CD4-positive, alpha-beta T cell treated with Interleukin-21 for 1 hour (primary cell): Measurements from ENCODE around the gene GOLGA6L2.
"Not testable (repeated sequence)": the region's sequence is repeated elsewhere in the genome, so short reads cannot be mapped to it uniquely, and the experiment has no call there.

ENCODE experiments used
- DNase-seq: peaks from one replicate; pipeline ENCODE4 v3.0.0-alpha.2; 2020

Gene GOLGA6L2

DNA sequence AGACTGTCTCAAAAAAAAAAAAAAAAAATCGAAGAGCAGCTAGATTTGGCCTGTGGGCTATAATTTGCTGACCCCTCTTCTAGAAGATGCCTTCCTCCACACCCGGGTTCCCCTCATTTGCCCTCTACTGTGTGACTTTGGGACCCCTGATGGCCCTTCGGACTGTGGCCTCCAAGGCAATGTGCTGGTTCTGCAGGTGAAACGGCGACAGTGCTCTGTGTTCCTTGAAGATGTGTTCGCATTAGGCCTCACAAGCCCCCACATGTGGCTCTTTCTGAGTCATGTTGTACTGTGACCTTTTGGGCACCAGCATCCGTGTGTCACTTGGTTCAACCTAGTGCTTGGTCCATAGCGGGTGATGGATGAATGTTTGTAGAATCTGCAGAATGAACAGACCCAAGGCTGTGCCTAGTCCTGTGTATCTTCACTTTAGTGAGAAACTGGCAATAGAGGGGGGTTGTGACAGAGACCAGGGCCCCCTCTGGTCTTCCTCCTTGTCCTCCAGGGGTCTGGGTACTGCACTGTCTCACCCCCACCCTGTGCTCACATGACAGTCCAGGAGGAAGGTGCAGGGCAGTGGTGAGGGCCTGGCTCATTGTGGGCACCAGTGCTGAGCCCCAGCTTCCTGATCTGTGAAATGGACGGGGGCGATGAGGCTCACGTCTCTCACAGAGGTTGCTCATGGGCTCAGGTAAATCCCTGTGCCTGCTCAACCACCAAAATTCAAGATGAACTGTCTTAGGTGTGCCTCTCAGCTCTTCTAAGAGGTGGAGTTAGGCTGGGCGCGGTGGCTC, 22.7 kb downstream of the GOLGA6L2 start:
- DNase-seq = no peak

- DNase-seq = no peak
Measured at GRCh38 chr15:23422946-23423708, 23.9 kb downstream of the GOLGA6L2 start.

DNA sequence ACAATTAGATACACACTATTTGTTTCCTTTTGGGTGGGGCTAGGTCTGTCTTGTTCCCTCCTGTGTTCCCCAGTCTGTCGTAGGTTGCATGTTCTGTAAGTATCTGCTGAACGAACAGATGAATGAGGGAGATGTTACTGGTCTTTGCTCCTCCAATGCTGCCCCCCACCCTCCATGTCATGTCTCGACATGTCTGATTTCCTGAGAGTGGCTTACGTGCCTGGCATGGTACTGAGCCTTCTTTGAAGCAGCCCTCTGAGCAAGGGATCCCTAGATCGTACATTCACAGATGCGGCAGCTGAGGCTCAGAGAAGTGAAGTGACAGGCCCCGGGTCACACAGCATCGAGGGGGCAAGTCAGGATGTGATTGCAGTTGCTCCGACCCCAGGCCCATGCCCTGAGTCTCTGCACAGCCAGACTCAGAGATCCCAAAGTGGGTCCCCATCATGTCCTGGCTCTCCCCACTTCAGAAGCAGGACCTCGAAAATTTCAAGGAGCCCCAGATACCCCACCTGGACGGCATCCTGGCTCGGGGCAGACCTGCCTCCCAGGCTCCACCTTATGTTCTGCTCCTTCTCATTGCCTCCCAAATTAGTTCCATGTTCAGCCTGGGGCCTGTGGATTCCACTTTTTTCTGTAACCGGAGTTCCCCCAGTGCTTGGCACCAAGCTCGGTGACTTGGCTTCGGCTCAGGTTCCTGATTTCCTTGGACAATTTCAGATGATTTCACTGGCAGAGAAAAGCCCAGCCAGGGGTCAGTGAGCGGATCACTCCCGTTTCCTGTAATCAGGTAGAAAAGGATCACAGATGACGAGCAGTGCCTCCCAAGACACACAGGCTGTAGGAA, 24.7 kb downstream of the GOLGA6L2 start:
- DNase-seq = no peak

- DNase-seq = no peak
Measured at GRCh38 chr15:23420806-23421575, 26.1 kb downstream of the GOLGA6L2 start.

- no peak for DNase-seq
Measured at GRCh38 chr15:23416349-23417276, 30.4 kb downstream of the GOLGA6L2 start.

DNA sequence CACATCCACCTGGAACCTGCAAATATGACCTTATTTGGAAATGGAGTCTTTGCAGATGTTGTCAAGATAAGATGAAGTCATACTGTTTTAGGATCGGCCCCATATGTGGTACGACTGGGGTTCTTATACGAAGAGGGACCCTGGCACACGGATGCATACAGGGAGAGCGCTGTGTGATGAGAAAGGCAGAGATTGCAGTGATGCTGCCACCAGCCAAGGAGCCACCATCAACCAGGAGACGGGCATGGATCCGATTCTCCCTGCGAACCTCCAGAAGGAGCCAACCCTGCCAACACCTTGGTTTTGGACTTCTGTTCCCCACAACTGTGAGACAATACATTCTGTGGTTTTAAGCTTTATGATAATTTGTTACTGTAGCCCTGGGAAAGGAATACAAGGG, 31.2 kb downstream of the GOLGA6L2 start:
- DNase-seq = not testable (repeated sequence)

GRCh38 chr15:23415321-23415865, 31.6 kb downstream of the GOLGA6L2 start:
- DNase-seq = no peak

GRCh38 chr15:23412881-23413600, 34.0 kb downstream of the GOLGA6L2 start:
- not testable (repeated sequence) for DNase-seq

DNA sequence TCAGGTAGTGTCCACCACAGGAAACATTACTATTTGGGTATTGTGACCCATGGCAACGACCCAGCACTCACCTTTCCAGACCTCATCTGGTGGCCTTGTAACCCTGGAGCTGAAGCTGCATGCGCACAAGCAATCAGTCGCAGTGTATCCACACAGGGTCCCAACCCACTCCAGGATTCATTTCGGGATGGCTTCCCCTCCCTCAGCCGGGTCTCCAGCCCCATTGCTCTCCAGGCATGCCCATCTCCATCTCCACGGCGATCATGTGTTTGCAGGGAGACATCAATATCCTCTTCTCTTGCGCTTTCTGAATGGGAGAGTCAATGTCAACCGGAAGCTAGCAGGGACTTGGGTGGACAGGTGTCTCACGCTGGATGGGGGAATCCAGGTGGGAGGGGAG, 35.2 kb downstream of the GOLGA6L2 start:
- no peak for DNase-seq

GRCh38 chr15:23403550-23403949, 43.5 kb downstream of the GOLGA6L2 start:
- no peak for DNase-seq

- no peak for DNase-seq
Measured at GRCh38 chr15:23402544-23402943, 44.5 kb downstream of the GOLGA6L2 start.

- DNase-seq = no peak
Measured at GRCh38 chr15:23402140-23402539, 44.9 kb downstream of the GOLGA6L2 start.

DNA sequence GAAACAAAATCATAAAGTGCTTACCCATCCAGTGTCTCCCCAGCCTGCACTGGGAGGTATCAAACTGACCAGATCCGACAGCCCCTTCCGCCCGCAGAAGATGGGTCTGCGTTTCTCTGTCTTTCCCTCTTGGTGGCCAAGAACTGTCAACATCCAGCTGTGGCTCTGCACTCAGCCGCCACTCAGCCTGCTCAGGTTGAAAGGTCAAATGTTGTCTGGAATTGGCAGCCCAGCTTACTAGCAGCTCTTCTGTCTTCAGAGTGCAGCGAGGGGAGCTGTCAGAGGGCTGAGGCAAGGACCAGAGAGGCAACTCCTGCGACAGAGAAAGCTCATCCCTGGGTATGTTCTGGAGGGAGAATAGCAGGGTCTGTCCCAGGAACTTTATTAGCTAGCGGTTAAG, 45.4 kb downstream of the GOLGA6L2 start:
- no peak for DNase-seq

DNA sequence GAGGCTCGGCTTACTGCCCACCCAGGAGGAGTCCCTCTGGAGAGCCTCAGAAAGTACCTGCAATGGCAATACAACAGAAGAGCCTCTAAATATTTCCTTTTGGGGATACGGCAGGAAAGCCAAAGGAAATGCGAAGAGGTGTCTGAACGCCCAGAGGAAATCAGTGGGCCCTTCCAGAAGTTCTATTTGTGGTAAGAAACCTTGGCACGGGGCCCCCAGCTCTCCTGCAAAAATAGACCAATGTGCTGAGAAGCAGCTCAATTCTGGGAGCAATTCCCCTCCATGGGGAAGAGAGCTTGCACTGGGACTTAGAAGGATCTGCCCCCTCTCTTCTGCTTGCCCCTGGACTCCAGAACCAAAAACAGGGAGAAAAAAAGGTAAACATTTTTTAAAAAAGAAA, 47.8 kb downstream of the GOLGA6L2 start:
- DNase-seq = not testable (repeated sequence)

GRCh38 chr15:23398357-23398756, 48.7 kb downstream of the GOLGA6L2 start:
- not testable (repeated sequence) for DNase-seq

- DNase-seq = no peak
Measured at GRCh38 chr15:23397779-23398178, 49.3 kb downstream of the GOLGA6L2 start.

GRCh38 chr15:23395832-23396231, 51.2 kb downstream of the GOLGA6L2 start:
- DNase-seq = no peak

GRCh38 chr15:23395030-23395692, 51.9 kb downstream of the GOLGA6L2 start:
- no peak for DNase-seq
